Naive thymus-derived CD4-positive, alpha-beta T cell (primary cell): ENCODE results near the gene COA7. TPM values are rescaled to one million over a fixed set of nuclear protein-coding genes. Genes with fewer than 3 reads are reported as not detected.
A peak's percentile ranks its signal among the peaks of the same experiment; 100 is the strongest.

Source experiments
- ATAC-seq: fragments of 150-1000 bp; cut with Tn5 transposase; 2 replicates; pipeline ENCODE4 v1.10.0; 2021; ENCODE audit warnings: mild to moderate bottlenecking, moderate library complexity
- CTCF ChIA-PET: fragments of 350-600 bp; sonication (Branson Sonifier 250); formaldehyde crosslinking; loops from one replicate; lab custom pipeline; 2021; ENCODE audit warnings: antibody characterized with exemption; lab: Charles Lee
- POLR2A ChIA-PET: fragments of 350-600 bp; sonication (Branson Sonifier 250); formaldehyde crosslinking; loops from one replicate; lab custom pipeline; 2021; ENCODE audit warnings: antibody characterized with exemption, inconsistent platforms; lab: Charles Lee
- DNase-seq, 9 donors: peaks; one replicate each; pipeline versions ENCODE4 v3.0.0 to v3.0.0-alpha.2; 2020 to 2022; ENCODE audit warnings: mixed read lengths in 1 of 9
- H3K27ac ChIP-seq: one replicate; pipeline ENCODE4 v1.7.0; 2013; ENCODE audit warnings: mild to moderate bottlenecking, low read depth, low read length, moderate library complexity
- H3K27me3 ChIP-seq, 2 donors: one replicate each; pipeline ENCODE4 v1.7.0; 2013; ENCODE audit warnings: low read length in 2 of 2, mild to moderate bottlenecking in 2 of 2, moderate library complexity in 2 of 2; ENCODE audit not compliant: control insufficient read depth in 2 of 2, insufficient read depth in 2 of 2
- H3K36me3 ChIP-seq, 3 experiments: 1 replicate in 2 of 3; 2 replicates in 1 of 3; pipeline ENCODE4 v1.7.0; 2013; ENCODE audit warnings: low read length in 3 of 3, mild to moderate bottlenecking in 3 of 3, moderate library complexity in 1 of 3; ENCODE audit not compliant: insufficient read depth in 3 of 3, control insufficient read depth in 2 of 3
- H3K4me1 ChIP-seq, 2 donors: one replicate each; pipeline ENCODE4 v1.7.0; 2013; ENCODE audit warnings: low read length in 2 of 2, mild to moderate bottlenecking in 2 of 2, moderate library complexity in 1 of 2; ENCODE audit not compliant: control insufficient read depth in 2 of 2, insufficient read depth in 2 of 2
- H3K4me3 ChIP-seq: 2 replicates; pipeline ENCODE4 v1.7.0; 2013; ENCODE audit warnings: mild to moderate bottlenecking, low read length
- H3K9me3 ChIP-seq, 3 experiments: 1 replicate in 2 of 3; 2 replicates in 1 of 3; pipeline ENCODE4 v1.7.0; 2013; ENCODE audit warnings: low read length in 3 of 3; ENCODE audit not compliant: control insufficient read depth in 2 of 3
- H3K27ac Mint-ChIP-seq, 9 donors: one replicate each; pipeline ENCODE4 v1.8.0; 2020 to 2022; ENCODE audit warnings: mixed read lengths in 9 of 9, mild to moderate bottlenecking in 8 of 9, moderate library complexity in 5 of 9, inconsistent platforms in 2 of 9
- H3K27me3 Mint-ChIP-seq, 5 donors: one replicate each; pipeline ENCODE4 v1.8.0; 2021 to 2022; ENCODE audit warnings: mixed read lengths in 5 of 5, mild to moderate bottlenecking in 1 of 5
- H3K36me3 Mint-ChIP-seq, 5 donors: one replicate each; pipeline ENCODE4 v1.8.0; 2020 to 2022; ENCODE audit warnings: mixed read lengths in 5 of 5, mild to moderate bottlenecking in 3 of 5, inconsistent platforms in 1 of 5
- H3K4me1 Mint-ChIP-seq, 7 donors: one replicate each; pipeline ENCODE4 v1.8.0; 2020 to 2022; ENCODE audit warnings: mixed read lengths in 7 of 7, mild to moderate bottlenecking in 3 of 7, inconsistent platforms in 1 of 7
- H3K4me3 Mint-ChIP-seq, 10 donors: one replicate each; pipeline ENCODE4 v1.8.0; 2020 to 2022; ENCODE audit warnings: mild to moderate bottlenecking in 10 of 10, mixed read lengths in 10 of 10, moderate library complexity in 6 of 10, inconsistent platforms in 2 of 10
- H3K9me3 Mint-ChIP-seq, 11 donors: one replicate each; pipeline ENCODE4 v1.8.0; 2020 to 2022; ENCODE audit warnings: mixed read lengths in 11 of 11, mild to moderate bottlenecking in 4 of 11, inconsistent platforms in 1 of 11, moderate library complexity in 1 of 11
- intact Hi-C, 2 donors: fragments of 100-400 bp; cut with micrococcal nuclease; formaldehyde crosslinking; loops; one replicate each; pipeline ENCODE4 v1.15.1; 2023
- polyA plus RNA-seq, 2 donors: library from polyadenylated mRNA; unstranded; fragments of 300-500 nt; fragmentation: Illumina TruSeq; gene quantifications; one replicate each; pipeline ENCODE4 v1.2.3, GENCODE V29; 2021
- total RNA-seq, 6 experiments: library from RNA in 5 of 6; stranded (reverse) in 5 of 6; gene quantifications; 1 replicate in 5 of 6; 2 replicates in 1 of 6; pipeline ENCODE4 v1.2.3 and lab custom pipeline; 2021 to 2026

Gene COA7
- total and polyA plus RNA-seq, 7 experiments from 2014 or later: 1.4 to 14.4 (median 3.0) TPM

- ChIA-PET POLR2A (interaction anchor here (0.7 to 10.3 kb wide), 13 partner anchors 9 to 498 kb away, joined by 3 to 104 read pairs (median 4); partner anchors contain the start of genes CC2D1B, GPX7, TUT4 and ZYG11B), CTCF (interaction anchor here (0.8 kb wide), 1 partner anchor 13 kb away, joined by 4 read pairs; no protein-coding TSS in a partner anchor)
- no peaks in the 10 kb centered on the region for H3K9me3 ChIP-seq
- DNase-seq (no peak), ATAC-seq (no peak)
- peaks cover 0 to 5% (median 0%) of the 10 kb centered on the region in 11 donors for H3K9me3 Mint-ChIP-seq
- H3K36me3 ChIP-seq: peaks cover 0 to 4% (median 0%) of the 10 kb centered on the region in 3 experiments
- H3K4me3 Mint-ChIP-seq: peak overlapping the region; percentile 78 to 94 (median 86)
- H3K4me1 Mint-ChIP-seq: peaks cover 56 to 87% (median 80%) of the 10 kb centered on the region in 7 donors
- H3K36me3 Mint-ChIP-seq: peaks cover 10 to 44% (median 22%) of the 10 kb centered on the region in 5 donors
- H3K4me3 ChIP-seq: peak overlapping the region; percentile 19
- H3K27ac Mint-ChIP-seq: peak overlapping the region; percentile 96 to 100 (median 99)
- no peaks in the 10 kb centered on the region for H3K27me3 ChIP-seq
- H3K4me1 ChIP-seq: peaks cover 56 to 73% of the 10 kb centered on the region in 2 donors
- peaks cover 0 to 8% (median 0%) of the 10 kb centered on the region in 5 donors for H3K27me3 Mint-ChIP-seq
- peak overlapping the region; percentile 95 for H3K27ac ChIP-seq
- intact Hi-C loops: loop anchor here (1.0 to 10.0 kb wide), 13 partner anchors 21 to 583 kb away; partner anchors contain the start of genes BTF3L4 (in 2 of the 2), CC2D1B (in 2 of the 2), GPX7 (in 2 of the 2) and ORC1 (in 2 of the 2)
These were observed 60.2 kb downstream of the COA7 start for GRCh38 chr1:52637946-52638345.

GRCh38 chr1:52636721-52637695 lies 61.1 kb downstream of the COA7 start:
- H3K4me3 ChIP-seq: peak overlapping the region; percentile 19
- Mint-ChIP-seq H3K27ac (peak overlapping the region; percentile 96 to 100 (median 99)), H3K4me3 (peak overlapping the region; percentile 78 to 94 (median 86)), H3K9me3 (peaks cover 0 to 5% (median 0%) of the 10 kb centered on the region in 11 donors), H3K4me1 (peaks cover 52 to 85% (median 79%) of the 10 kb centered on the region in 7 donors), H3K27me3 (peaks cover 0 to 11% (median 0%) of the 10 kb centered on the region in 5 donors), H3K36me3 (peaks cover 6 to 39% (median 17%) of the 10 kb centered on the region in 5 donors)
- peak overlapping the region; percentile 95 for H3K27ac ChIP-seq
- intact Hi-C loops: loop anchor here (1.0 to 10.0 kb wide), 13 partner anchors 22 to 582 kb away; partner anchors contain the start of genes BTF3L4 (in 2 of the 2), CC2D1B (in 2 of the 2), GPX7 (in 2 of the 2) and ORC1 (in 2 of the 2)
- DNase-seq (peak; percentile 39 to 88 (median 83)), ATAC-seq (peak; percentile 79)
- no peaks in the 10 kb centered on the region for H3K27me3 ChIP-seq
- H3K36me3 ChIP-seq: no peaks in the 10 kb centered on the region
- ChIA-PET POLR2A (interaction anchor here (0.7 to 10.3 kb wide), 16 partner anchors 8 to 497 kb away, joined by 3 to 104 read pairs (median 4); partner anchors contain the start of genes GPX7, ORC1, PRPF38A and TUT4), CTCF (interaction anchor here (0.8 kb wide), 1 partner anchor 14 kb away, joined by 4 read pairs; no protein-coding TSS in a partner anchor)
- no peaks in the 10 kb centered on the region for H3K9me3 ChIP-seq
- H3K4me1 ChIP-seq: peaks cover 63 to 82% of the 10 kb centered on the region in 2 donors

GRCh38 chr1:52635321-52636089 lies 62.6 kb downstream of the COA7 start:
- intact Hi-C loops: loop anchor here (2.0 to 10.0 kb wide), 4 partner anchors 31 to 581 kb away; partner anchors contain the start of genes BTF3L4 (in 2 of the 2), ECHDC2 (in 1 of the 2), SCP2 (in 1 of the 2) and TXNDC12 (in 1 of the 2)
- H3K9me3 ChIP-seq: no peaks in the 10 kb centered on the region
- ATAC-seq (no peak), DNase-seq (peak in 2 of 9 donors; percentile 7 to 11)
- Mint-ChIP-seq H3K27ac (peak overlapping the region; percentile 88 to 99 (median 99)), H3K9me3 (peaks cover 0 to 2% (median 0%) of the 10 kb centered on the region in 11 donors), H3K27me3 (peaks cover 0 to 12% (median 0%) of the 10 kb centered on the region in 5 donors), H3K4me3 (peak overlapping the region; percentile 57 to 99 (median 92)), H3K4me1 (peaks cover 43 to 82% (median 75%) of the 10 kb centered on the region in 7 donors), H3K36me3 (peaks cover 0 to 35% (median 10%) of the 10 kb centered on the region in 5 donors)
- ChIA-PET POLR2A (interaction anchor here (0.6 to 10.3 kb wide), 12 partner anchors 13 to 270 kb away, joined by 3 to 104 read pairs (median 4); partner anchors contain the start of genes CC2D1B, ORC1, PRPF38A and TUT4), CTCF (interaction anchor here (1.4 kb wide), 1 partner anchor 31 kb away, joined by 3 read pairs; no protein-coding TSS in a partner anchor)
- H3K4me3 ChIP-seq: peak overlapping the region; percentile 8
- no peaks in the 10 kb centered on the region for H3K36me3 ChIP-seq
- H3K27ac ChIP-seq: peak overlapping the region; percentile 88
- peaks cover 63 to 76% of the 10 kb centered on the region in 2 donors for H3K4me1 ChIP-seq
- H3K27me3 ChIP-seq: no peaks in the 10 kb centered on the region

Other genes with a start within 250 kb of the COA7 start
- 100 to 1,000 TPM in 4 of 5 experiments, 10 to 100 TPM in 1; 80.4 to 169 (median 139) TPM for gene TUT4, start 145.3 kb downstream of the COA7 start, total RNA-seq
- 10 to 100 TPM; 32.8 to 50.4 TPM for gene TUT4, start 145.3 kb downstream of the COA7 start, polyA plus RNA-seq
- 10 to 100 TPM; 14.8 to 32.8 (median 29.2) TPM for gene GPX7, start 96.0 kb downstream of the COA7 start, total RNA-seq
- gene GPX7, start 96.0 kb downstream of the COA7 start, polyA plus RNA-seq: 10 to 100 TPM; 46.0 to 51.6 TPM
- 10 to 100 TPM; 12.0 to 87.1 (median 49.8) TPM for gene SHISAL2A, start 65.2 kb downstream of the COA7 start, total RNA-seq
- gene SHISAL2A, start 65.2 kb downstream of the COA7 start, polyA plus RNA-seq: 1 to 10 TPM; 6.8 to 6.9 TPM
- 10 to 100 TPM; 14.9 to 26.8 (median 17.9) TPM for gene ZYG11B, start 28.1 kb upstream of the COA7 start, total RNA-seq
- gene ZYG11B, start 28.1 kb upstream of the COA7 start, polyA plus RNA-seq: 10 to 100 TPM; 14.2 to 22.2 TPM
- gene ZYG11A, start 144.4 kb upstream of the COA7 start, total RNA-seq: under 1 TPM in 3 of 5 experiments, not detected in 2; 0.07 to 0.27 (median 0.12) TPM
- gene ZYG11A, start 144.4 kb upstream of the COA7 start, polyA plus RNA-seq: not detected
- 100 to 1,000 TPM in 4 of 5 experiments, 10 to 100 TPM in 1; 77.6 to 200 (median 194) TPM for gene ECHDC2, start 223.4 kb upstream of the COA7 start, total RNA-seq
- 10 to 100 TPM; 31.8 to 33.0 TPM for gene ECHDC2, start 223.4 kb upstream of the COA7 start, polyA plus RNA-seq
- gene SCP2, start 228.9 kb upstream of the COA7 start, total RNA-seq: 10 to 100 TPM; 39.4 to 88.7 (median 48.3) TPM
- gene SCP2, start 228.9 kb upstream of the COA7 start, polyA plus RNA-seq: 100 to 1,000 TPM; 105 to 163 TPM